ENCODE measurements around the gene PDE6D.

DNA sequence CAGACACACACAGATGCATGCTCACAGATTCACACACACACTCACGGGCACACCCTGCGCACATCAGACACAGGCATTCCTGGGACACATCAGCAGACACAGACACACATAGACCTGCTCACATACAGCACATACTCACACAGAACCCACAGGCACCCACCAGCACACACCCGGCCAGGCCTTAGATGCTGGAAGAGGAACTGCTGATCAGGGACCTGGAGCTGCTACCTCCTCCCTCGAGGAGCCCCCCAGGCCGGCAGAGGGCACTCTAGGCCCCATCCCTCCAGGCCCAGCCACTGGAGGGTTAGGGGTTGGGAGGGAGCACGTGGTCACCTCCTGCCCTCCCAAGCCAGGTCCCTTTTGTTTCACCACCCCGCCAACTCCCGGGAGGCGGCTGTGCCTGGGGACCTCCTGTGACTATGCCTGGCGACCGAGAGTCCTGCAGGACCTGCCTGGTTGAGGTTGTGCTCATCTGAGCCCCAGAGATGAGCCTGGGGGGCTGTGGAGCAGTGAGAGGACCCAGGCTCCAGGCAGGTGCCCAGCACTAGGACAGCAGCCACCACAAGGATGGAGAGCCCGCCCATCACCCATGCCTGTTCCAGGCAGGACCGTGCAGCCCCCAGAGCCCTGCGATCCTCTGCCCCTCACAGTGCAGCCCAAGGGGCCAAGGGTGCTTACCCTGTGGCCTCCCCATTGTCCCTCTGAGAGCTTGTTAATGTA is 93.8 kb downstream of the PDE6D start:
- TF ChIP-seq, protein P1, sequence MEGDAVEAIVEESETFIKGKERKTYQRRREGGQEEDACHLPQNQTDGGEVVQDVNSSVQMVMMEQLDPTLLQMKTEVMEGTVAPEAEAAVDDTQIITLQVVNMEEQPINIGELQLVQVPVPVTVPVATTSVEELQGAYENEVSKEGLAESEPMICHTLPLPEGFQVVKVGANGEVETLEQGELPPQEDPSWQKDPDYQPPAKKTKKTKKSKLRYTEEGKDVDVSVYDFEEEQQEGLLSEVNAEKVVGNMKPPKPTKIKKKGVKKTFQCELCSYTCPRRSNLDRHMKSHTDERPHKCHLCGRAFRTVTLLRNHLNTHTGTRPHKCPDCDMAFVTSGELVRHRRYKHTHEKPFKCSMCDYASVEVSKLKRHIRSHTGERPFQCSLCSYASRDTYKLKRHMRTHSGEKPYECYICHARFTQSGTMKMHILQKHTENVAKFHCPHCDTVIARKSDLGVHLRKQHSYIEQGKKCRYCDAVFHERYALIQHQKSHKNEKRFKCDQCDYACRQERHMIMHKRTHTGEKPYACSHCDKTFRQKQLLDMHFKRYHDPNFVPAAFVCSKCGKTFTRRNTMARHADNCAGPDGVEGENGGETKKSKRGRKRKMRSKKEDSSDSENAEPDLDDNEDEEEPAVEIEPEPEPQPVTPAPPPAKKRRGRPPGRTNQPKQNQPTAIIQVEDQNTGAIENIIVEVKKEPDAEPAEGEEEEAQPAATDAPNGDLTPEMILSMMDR (IDR thresholded peaks at IDR 0.05) = peak in 5 of 6 experiments; percentile 27 to 57 (median 50)
- no peak for TF ChIP-seq POLR2A (IDR thresholded peaks at IDR 0.05)
